ENCODE measurements around the gene MACROH2A2. TPM values are rescaled to one million over a fixed set of nuclear protein-coding genes. Genes with fewer than 3 reads are reported as not detected.

MACROH2A2 gene
- total and polyA plus RNA-seq, 2 of the 13 experiments (the other 11 are each of a cell fraction or from before 2014, with no cell fraction given) = 9.8 to 43.1 TPM

DNA sequence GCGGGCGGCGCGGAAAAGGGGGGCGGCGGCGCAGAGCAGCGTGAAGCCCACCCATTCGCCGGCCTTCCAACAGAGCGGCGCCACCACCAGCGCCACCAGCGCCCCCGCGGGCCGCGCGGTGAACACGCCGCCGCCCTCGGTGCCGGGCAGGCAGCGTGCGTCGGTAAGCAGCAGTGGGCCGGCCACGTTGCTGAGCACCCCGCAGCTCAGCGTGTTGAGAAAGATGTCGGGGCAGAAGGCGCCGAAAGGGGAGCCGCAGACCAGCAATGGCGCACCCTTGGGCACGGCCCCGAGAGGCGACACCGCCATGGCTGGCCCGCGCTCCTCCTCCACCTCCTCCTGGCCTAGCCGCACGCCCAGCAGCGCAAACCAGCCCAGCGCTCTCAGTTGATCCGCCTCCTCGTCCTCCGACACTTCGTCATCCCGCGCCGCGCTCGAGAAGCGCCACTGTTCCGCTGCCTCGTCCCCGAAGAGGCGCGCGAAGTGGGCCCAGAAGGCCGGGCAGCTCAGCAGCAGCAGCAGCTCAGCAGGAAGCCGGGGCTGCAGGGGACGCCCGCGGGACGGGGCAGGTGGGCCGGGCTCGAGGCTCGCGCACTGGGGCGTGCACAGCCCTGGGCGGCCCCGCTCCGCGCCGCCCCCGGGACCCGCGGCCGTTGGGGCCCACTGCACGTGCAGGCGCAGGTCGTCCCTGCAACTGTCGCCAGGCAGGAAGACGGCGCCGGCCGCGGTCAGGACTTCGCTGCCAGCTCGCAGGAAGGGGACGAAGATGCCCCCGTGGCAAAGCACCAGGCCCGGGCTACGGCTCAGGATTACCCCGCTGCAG, 93.2 kb downstream of the MACROH2A2 start (continued):
- TF ChIP-seq, protein P1, sequence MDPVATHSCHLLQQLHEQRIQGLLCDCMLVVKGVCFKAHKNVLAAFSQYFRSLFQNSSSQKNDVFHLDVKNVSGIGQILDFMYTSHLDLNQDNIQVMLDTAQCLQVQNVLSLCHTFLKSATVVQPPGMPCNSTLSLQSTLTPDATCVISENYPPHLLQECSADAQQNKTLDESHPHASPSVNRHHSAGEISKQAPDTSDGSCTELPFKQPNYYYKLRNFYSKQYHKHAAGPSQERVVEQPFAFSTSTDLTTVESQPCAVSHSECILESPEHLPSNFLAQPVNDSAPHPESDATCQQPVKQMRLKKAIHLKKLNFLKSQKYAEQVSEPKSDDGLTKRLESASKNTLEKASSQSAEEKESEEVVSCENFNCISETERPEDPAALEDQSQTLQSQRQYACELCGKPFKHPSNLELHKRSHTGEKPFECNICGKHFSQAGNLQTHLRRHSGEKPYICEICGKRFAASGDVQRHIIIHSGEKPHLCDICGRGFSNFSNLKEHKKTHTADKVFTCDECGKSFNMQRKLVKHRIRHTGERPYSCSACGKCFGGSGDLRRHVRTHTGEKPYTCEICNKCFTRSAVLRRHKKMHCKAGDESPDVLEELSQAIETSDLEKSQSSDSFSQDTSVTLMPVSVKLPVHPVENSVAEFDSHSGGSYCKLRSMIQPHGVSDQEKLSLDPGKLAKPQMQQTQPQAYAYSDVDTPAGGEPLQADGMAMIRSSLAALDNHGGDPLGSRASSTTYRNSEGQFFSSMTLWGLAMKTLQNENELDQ (CRISPR knock-in tag; IDR thresholded peaks at IDR 0.05; ENCODE audit: borderline replicate concordance) = no peak
- TF ChIP-seq KDM6A (CRISPR knock-in tag; IDR thresholded peaks at IDR 0.05; ENCODE audit: low read depth) (no peak), XBP1 (CRISPR knock-in tag; IDR thresholded peaks at IDR 0.05) (no peak), NBN (conservative IDR thresholded peaks at IDR 0.05) (no peak), HNRNPL (IDR thresholded peaks at IDR 0.05; ENCODE audit: low read depth, low read length) (0 out of 2 replicates have a peak, but pooled peaks have one; percentile 42), DR1 (CRISPR knock-in tag; IDR thresholded peaks at IDR 0.05) (no peak; the same call in 1 of the 2 replicates), NCOA1 (CRISPR knock-in tag; IDR thresholded peaks at IDR 0.05) (0 out of 2 replicates have a peak, but pooled peaks have one; percentile 17), KDM5A (IDR thresholded peaks at IDR 0.05; ENCODE audit: borderline replicate concordance, low read length) (no peak), ZNF468 (CRISPR knock-in tag; IDR thresholded peaks at IDR 0.05) (peak; percentile 92; the same call in 1 of the 2 replicates), MAFK (conservative IDR thresholded peaks at IDR 0.05 in 1 of 2, IDR thresholded peaks at IDR 0.05 in 1 of 2; ENCODE audit: low read length in 2 of 2) (no peak), ZNF672 (CRISPR knock-in tag; IDR thresholded peaks at IDR 0.05) (peak; percentile 63; the same call in 1 of the 2 replicates)
- TF ChIP-seq, protein P2, sequence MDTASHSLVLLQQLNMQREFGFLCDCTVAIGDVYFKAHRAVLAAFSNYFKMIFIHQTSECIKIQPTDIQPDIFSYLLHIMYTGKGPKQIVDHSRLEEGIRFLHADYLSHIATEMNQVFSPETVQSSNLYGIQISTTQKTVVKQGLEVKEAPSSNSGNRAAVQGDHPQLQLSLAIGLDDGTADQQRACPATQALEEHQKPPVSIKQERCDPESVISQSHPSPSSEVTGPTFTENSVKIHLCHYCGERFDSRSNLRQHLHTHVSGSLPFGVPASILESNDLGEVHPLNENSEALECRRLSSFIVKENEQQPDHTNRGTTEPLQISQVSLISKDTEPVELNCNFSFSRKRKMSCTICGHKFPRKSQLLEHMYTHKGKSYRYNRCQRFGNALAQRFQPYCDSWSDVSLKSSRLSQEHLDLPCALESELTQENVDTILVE (CRISPR knock-in tag; IDR thresholded peaks at IDR 0.05) = no peak
- TF ChIP-seq, protein P3, sequence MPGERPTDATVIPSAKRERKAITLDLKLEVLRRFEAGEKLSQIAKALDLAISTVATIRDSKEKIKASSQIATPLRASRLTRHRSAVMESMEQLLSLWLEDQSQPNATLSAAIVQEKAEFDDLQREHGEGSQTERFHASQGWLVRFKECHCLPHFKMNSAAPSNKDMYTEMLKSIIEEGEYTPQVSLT (CRISPR knock-in tag; IDR thresholded peaks at IDR 0.05; ENCODE audit: borderline replicate concordance, low read depth) = no peak
- TF ChIP-seq, protein P4, sequence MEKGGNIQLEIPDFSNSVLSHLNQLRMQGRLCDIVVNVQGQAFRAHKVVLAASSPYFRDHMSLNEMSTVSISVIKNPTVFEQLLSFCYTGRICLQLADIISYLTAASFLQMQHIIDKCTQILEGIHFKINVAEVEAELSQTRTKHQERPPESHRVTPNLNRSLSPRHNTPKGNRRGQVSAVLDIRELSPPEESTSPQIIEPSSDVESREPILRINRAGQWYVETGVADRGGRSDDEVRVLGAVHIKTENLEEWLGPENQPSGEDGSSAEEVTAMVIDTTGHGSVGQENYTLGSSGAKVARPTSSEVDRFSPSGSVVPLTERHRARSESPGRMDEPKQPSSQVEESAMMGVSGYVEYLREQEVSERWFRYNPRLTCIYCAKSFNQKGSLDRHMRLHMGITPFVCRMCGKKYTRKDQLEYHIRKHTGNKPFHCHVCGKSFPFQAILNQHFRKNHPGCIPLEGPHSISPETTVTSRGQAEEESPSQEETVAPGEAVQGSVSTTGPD (CRISPR knock-in tag; IDR thresholded peaks at IDR 0.05) = no peak
- TF ChIP-seq, protein P5, sequence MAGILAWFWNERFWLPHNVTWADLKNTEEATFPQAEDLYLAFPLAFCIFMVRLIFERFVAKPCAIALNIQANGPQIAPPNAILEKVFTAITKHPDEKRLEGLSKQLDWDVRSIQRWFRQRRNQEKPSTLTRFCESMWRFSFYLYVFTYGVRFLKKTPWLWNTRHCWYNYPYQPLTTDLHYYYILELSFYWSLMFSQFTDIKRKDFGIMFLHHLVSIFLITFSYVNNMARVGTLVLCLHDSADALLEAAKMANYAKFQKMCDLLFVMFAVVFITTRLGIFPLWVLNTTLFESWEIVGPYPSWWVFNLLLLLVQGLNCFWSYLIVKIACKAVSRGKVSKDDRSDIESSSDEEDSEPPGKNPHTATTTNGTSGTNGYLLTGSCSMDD (CRISPR knock-in tag; IDR thresholded peaks at IDR 0.05) = no peak
- TF ChIP-seq, protein P6, sequence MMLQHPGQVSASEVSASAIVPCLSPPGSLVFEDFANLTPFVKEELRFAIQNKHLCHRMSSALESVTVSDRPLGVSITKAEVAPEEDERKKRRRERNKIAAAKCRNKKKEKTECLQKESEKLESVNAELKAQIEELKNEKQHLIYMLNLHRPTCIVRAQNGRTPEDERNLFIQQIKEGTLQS (CRISPR knock-in tag; IDR thresholded peaks at IDR 0.05) = no peak
- TF ChIP-seq, protein P7, sequence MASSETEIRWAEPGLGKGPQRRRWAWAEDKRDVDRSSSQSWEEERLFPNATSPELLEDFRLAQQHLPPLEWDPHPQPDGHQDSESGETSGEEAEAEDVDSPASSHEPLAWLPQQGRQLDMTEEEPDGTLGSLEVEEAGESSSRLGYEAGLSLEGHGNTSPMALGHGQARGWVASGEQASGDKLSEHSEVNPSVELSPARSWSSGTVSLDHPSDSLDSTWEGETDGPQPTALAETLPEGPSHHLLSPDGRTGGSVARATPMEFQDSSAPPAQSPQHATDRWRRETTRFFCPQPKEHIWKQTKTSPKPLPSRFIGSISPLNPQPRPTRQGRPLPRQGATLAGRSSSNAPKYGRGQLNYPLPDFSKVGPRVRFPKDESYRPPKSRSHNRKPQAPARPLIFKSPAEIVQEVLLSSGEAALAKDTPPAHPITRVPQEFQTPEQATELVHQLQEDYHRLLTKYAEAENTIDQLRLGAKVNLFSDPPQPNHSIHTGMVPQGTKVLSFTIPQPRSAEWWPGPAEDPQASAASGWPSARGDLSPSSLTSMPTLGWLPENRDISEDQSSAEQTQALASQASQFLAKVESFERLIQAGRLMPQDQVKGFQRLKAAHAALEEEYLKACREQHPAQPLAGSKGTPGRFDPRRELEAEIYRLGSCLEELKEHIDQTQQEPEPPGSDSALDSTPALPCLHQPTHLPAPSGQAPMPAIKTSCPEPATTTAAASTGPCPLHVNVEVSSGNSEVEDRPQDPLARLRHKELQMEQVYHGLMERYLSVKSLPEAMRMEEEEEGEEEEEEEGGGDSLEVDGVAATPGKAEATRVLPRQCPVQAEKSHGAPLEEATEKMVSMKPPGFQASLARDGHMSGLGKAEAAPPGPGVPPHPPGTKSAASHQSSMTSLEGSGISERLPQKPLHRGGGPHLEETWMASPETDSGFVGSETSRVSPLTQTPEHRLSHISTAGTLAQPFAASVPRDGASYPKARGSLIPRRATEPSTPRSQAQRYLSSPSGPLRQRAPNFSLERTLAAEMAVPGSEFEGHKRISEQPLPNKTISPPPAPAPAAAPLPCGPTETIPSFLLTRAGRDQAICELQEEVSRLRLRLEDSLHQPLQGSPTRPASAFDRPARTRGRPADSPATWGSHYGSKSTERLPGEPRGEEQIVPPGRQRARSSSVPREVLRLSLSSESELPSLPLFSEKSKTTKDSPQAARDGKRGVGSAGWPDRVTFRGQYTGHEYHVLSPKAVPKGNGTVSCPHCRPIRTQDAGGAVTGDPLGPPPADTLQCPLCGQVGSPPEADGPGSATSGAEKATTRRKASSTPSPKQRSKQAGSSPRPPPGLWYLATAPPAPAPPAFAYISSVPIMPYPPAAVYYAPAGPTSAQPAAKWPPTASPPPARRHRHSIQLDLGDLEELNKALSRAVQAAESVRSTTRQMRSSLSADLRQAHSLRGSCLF (CRISPR knock-in tag; IDR thresholded peaks at IDR 0.05; ENCODE audit: borderline replicate concordance) = no peak
